DOHH2 (cell line): ENCODE results near the gene CEBPG.

Experiments used
- H3F3A ChIP-seq: fragments of 200-600 bp; sonication (generic), shearing (Covaris generic); 2 replicates; pipeline ENCODE4 v1.6.0; 2016; ENCODE audit warnings: antibody characterized with exemption, mild to moderate bottlenecking; ENCODE audit not compliant: control insufficient read depth, insufficient read depth
- H3K27ac ChIP-seq: fragments of 200-600 bp; sonication (generic); 2 replicates; pipeline ENCODE4 v1.5.1; 2014; ENCODE audit warnings: low read depth, mild to moderate bottlenecking, low read length, moderate library complexity
- H3K27me3 ChIP-seq: fragments of 200-600 bp; sonication (generic); 2 replicates; pipeline ENCODE4 v1.6.1; 2014; ENCODE audit warnings: mild to moderate bottlenecking, low read length, mixed read lengths; ENCODE audit not compliant: control insufficient read depth
- H3K36me3 ChIP-seq: fragments of 200-600 bp; sonication (generic); 2 replicates; pipeline ENCODE4 v1.6.1; 2014; ENCODE audit warnings: mild to moderate bottlenecking, low read length, moderate library complexity, mixed read lengths; ENCODE audit not compliant: control insufficient read depth
- H3K4me1 ChIP-seq: fragments of 200-600 bp; sonication (generic); 2 replicates; pipeline ENCODE4 v1.6.1; 2014; ENCODE audit warnings: mild to moderate bottlenecking, low read length, mixed read lengths; ENCODE audit not compliant: control insufficient read depth
- H3K4me2 ChIP-seq: fragments of 200-600 bp; sonication (generic); 2 replicates; pipeline ENCODE4 v1.6.0; 2014; ENCODE audit warnings: mild to moderate bottlenecking, low read length, moderate library complexity
- H3K4me3 ChIP-seq: fragments of 200-600 bp; sonication (generic); 2 replicates; pipeline ENCODE4 v1.5.1; 2014; ENCODE audit warnings: mild to moderate bottlenecking, low read length, mixed read lengths
- H3K79me2 ChIP-seq: fragments of 200-600 bp; sonication (generic); 2 replicates; pipeline ENCODE4 v1.6.1; 2014; ENCODE audit warnings: mild to moderate bottlenecking, low read length, mixed read lengths; ENCODE audit not compliant: control insufficient read depth
- H3K9me2 ChIP-seq: fragments of 200-600 bp; sonication (generic); replicated peaks from 2 replicates; pipeline ENCODE4 v1.6.1; 2014; ENCODE audit warnings: mild to moderate bottlenecking, low read length, mixed read lengths; ENCODE audit not compliant: control insufficient read depth
- H3K9me3 ChIP-seq: fragments of 200-600 bp; sonication (generic); 2 replicates; pipeline ENCODE4 v1.6.1; 2014; ENCODE audit warnings: antibody characterized with exemption, low read length, mixed read lengths; ENCODE audit not compliant: control insufficient read depth, insufficient read depth
- H4K20me1 ChIP-seq: fragments of 200-600 bp; sonication (generic); 2 replicates; pipeline ENCODE4 v1.6.0; 2014; ENCODE audit warnings: low read depth, mild to moderate bottlenecking, antibody characterized with exemption, low read length, moderate library complexity; ENCODE audit not compliant: control insufficient read depth, insufficient read depth
- EZH2phosphoT487 ChIP-seq: fragments of 200-600 bp; sonication (generic); IDR thresholded peaks from 2 replicates; pipeline ENCODE4 v1.6.1; 2017; ENCODE audit warnings: borderline replicate concordance, mild to moderate bottlenecking, antibody characterized with exemption, low read length, moderate library complexity, mixed read lengths
- TF ChIP-seq, protein P1 (sequence below): fragments of 200-600 bp; sonication (generic); IDR thresholded peaks from one replicate; pipeline ENCODE4 v1.5.1; 2014; ENCODE audit warnings: antibody characterized with exemption, mild to moderate bottlenecking, low read depth, low read length; ENCODE audit not compliant: poor library complexity, severe bottlenecking

The CEBPG gene

GRCh38 chr19:33347300-33347699, 26.2 kb upstream of the CEBPG start:
- Histone ChIP-seq H3K4me2 (no peak overlapping the region), H3K4me1 (no peaks in the 10 kb centered on the region), H3K79me2 (no peaks in the 10 kb centered on the region), H4K20me1 (no peaks in the 10 kb centered on the region), H3K27ac (no peak overlapping the region), H3F3A (no peaks in the 10 kb centered on the region), H3K36me3 (no peaks in the 10 kb centered on the region), H3K9me2 (no peaks in the 10 kb centered on the region), H3K9me3 (no peaks in the 10 kb centered on the region), H3K4me3 (no peak overlapping the region), H3K27me3 (peaks cover 12% of the 10 kb centered on the region; the same call in 1 of the 2 replicates)
- TF ChIP-seq, protein P1, sequence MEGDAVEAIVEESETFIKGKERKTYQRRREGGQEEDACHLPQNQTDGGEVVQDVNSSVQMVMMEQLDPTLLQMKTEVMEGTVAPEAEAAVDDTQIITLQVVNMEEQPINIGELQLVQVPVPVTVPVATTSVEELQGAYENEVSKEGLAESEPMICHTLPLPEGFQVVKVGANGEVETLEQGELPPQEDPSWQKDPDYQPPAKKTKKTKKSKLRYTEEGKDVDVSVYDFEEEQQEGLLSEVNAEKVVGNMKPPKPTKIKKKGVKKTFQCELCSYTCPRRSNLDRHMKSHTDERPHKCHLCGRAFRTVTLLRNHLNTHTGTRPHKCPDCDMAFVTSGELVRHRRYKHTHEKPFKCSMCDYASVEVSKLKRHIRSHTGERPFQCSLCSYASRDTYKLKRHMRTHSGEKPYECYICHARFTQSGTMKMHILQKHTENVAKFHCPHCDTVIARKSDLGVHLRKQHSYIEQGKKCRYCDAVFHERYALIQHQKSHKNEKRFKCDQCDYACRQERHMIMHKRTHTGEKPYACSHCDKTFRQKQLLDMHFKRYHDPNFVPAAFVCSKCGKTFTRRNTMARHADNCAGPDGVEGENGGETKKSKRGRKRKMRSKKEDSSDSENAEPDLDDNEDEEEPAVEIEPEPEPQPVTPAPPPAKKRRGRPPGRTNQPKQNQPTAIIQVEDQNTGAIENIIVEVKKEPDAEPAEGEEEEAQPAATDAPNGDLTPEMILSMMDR: no peak
- TF ChIP-seq EZH2phosphoT487: no peak

GRCh38 chr19:33348301-33349010, 25.1 kb upstream of the CEBPG start:
- Histone ChIP-seq H3K9me2 (no peaks in the 10 kb centered on the region), H3K4me3 (no peak overlapping the region), H3K36me3 (no peaks in the 10 kb centered on the region), H4K20me1 (no peaks in the 10 kb centered on the region), H3K4me1 (no peaks in the 10 kb centered on the region), H3F3A (no peaks in the 10 kb centered on the region), H3K4me2 (no peak overlapping the region), H3K79me2 (no peaks in the 10 kb centered on the region), H3K27ac (no peak overlapping the region), H3K9me3 (no peaks in the 10 kb centered on the region), H3K27me3 (peaks cover 9% of the 10 kb centered on the region; the same call in 1 of the 2 replicates)
- no peak for TF ChIP-seq EZH2phosphoT487
- TF ChIP-seq, protein P1: no peak

- Histone ChIP-seq H3K79me2 (no peaks in the 10 kb centered on the region), H3K27ac (no peak overlapping the region), H3K9me2 (no peaks in the 10 kb centered on the region), H3K36me3 (no peaks in the 10 kb centered on the region), H3F3A (no peaks in the 10 kb centered on the region), H3K27me3 (peaks cover 4% of the 10 kb centered on the region; the same call in 1 of the 2 replicates), H3K4me2 (no peak overlapping the region), H3K4me1 (no peaks in the 10 kb centered on the region), H3K9me3 (no peaks in the 10 kb centered on the region), H3K4me3 (no peak overlapping the region), H4K20me1 (no peaks in the 10 kb centered on the region)
- TF ChIP-seq EZH2phosphoT487: no peak
- TF ChIP-seq, protein P1: no peak
Observed at GRCh38 chr19:33349319-33350289, 23.9 kb upstream of the CEBPG start.
